Measurements from ENCODE around the gene LEPROT. TPM values are rescaled to one million over a fixed set of nuclear protein-coding genes. Genes with fewer than 3 reads are reported as not detected.

Gene LEPROT
- total RNA-seq, 1 experiment from 2014 or later, result 18.1 TPM

GRCh38 chr1:65414538-65414937, 5.9 kb upstream of the LEPROT start:
- Mint-ChIP-seq H3K36me3 (no peaks in the 10 kb centered on the region), H3K4me3 (no peak overlapping the region), H3K27ac (no peak overlapping the region), H3K27me3 (ENCODE audit: low read depth) (no peaks in the 10 kb centered on the region), H3K9me3 (peaks cover 7% of the 10 kb centered on the region), H3K4me1 (peaks cover 30% of the 10 kb centered on the region)
- ATAC-seq (no peak), DNase-seq (ENCODE audit: low spot score) (no peak)
- ChIA-PET POLR2A (interaction anchor here (0.6 kb wide), 1 partner anchor 105 kb away, joined by 4 read pairs; the partner anchor contains the start of gene DNAJC6), CTCF (interaction anchor here (0.9 kb wide), 1 partner anchor 105 kb away, joined by 6 read pairs; the partner anchor contains the start of gene DNAJC6)
- no peak for TF ChIP-seq ZNF671 (CRISPR knock-in tag; IDR thresholded peaks at IDR 0.05)

- H3K27me3 Mint-ChIP-seq (ENCODE audit: low read depth), result no peaks in the 10 kb centered on the region
- ATAC-seq, result no peak
- peaks cover 28% of the 10 kb centered on the region for H3K4me1 Mint-ChIP-seq
- H3K27ac Mint-ChIP-seq, result no peak overlapping the region
- CTCF ChIA-PET, result interaction anchor here (1.2 kb wide), 1 partner anchor 43 kb away, joined by 4 read pairs; no protein-coding TSS in a partner anchor
- TF ChIP-seq NFE2L1 (CRISPR knock-in tag; IDR thresholded peaks at IDR 0.05), result no peak
- TF ChIP-seq ZMAT4 (CRISPR knock-in tag; IDR thresholded peaks at IDR 0.05), result no peak
- no peak for TF ChIP-seq ZSCAN18 (CRISPR knock-in tag; IDR thresholded peaks at IDR 0.05)
- TF ChIP-seq KAT7 (CRISPR knock-in tag; IDR thresholded peaks at IDR 0.05; ENCODE audit: borderline replicate concordance), result no peak
- no peak for TF ChIP-seq NR2C2 (CRISPR knock-in tag; IDR thresholded peaks at IDR 0.05)
- no peak for TF ChIP-seq E2F5 (CRISPR knock-in tag; IDR thresholded peaks at IDR 0.05)
- TF ChIP-seq SOX15 (CRISPR knock-in tag; IDR thresholded peaks at IDR 0.05), result no peak
- no peak overlapping the region for H3K4me3 Mint-ChIP-seq
- POLR2A ChIA-PET, result no interaction called here
- H3K9me3 Mint-ChIP-seq, result peaks cover 7% of the 10 kb centered on the region
- no peaks in the 10 kb centered on the region for H3K36me3 Mint-ChIP-seq
- no peak for DNase-seq (ENCODE audit: low spot score)
Measured at GRCh38 chr1:65416767-65417166, 3.7 kb upstream of the LEPROT start.

GRCh38 chr1:65417729-65418128, 2.7 kb upstream of the LEPROT start:
- Mint-ChIP-seq H3K9me3 (peaks cover 7% of the 10 kb centered on the region), H3K4me3 (no peak overlapping the region), H3K27ac (no peak overlapping the region; the same call in 1 of the 2 replicates), H3K4me1 (peaks cover 28% of the 10 kb centered on the region), H3K36me3 (no peaks in the 10 kb centered on the region), H3K27me3 (ENCODE audit: low read depth) (no peaks in the 10 kb centered on the region)
- CTCF ChIA-PET, result interaction anchor here (1.0 to 1.2 kb wide), 2 partner anchors 42 to 108 kb away, joined by 3 to 4 read pairs; no protein-coding TSS in a partner anchor
- TF ChIP-seq GTF2I (CRISPR knock-in tag; conservative IDR thresholded peaks at IDR 0.05), result no peak
- TF ChIP-seq ATF1 (CRISPR knock-in tag; IDR thresholded peaks at IDR 0.05), result no peak
- TF ChIP-seq ELF4 (CRISPR knock-in tag; IDR thresholded peaks at IDR 0.05; ENCODE audit: low read depth), result no peak
- no peak for TF ChIP-seq JUN (CRISPR knock-in tag; IDR thresholded peaks at IDR 0.05)
- TF ChIP-seq STAT6 (CRISPR knock-in tag; conservative IDR thresholded peaks at IDR 0.05; ENCODE audit: low read depth), result no peak
- no peak for TF ChIP-seq ZNF281 (CRISPR knock-in tag; IDR thresholded peaks at IDR 0.05)
- TF ChIP-seq ESRRA (CRISPR knock-in tag; IDR thresholded peaks at IDR 0.05; ENCODE audit: borderline replicate concordance), result no peak
- TF ChIP-seq GABPB1 (CRISPR knock-in tag; IDR thresholded peaks at IDR 0.05), result no peak
- TF ChIP-seq HMGA2 (CRISPR knock-in tag; IDR thresholded peaks at IDR 0.05), result no peak
- no peak for TF ChIP-seq NFYB (CRISPR knock-in tag; conservative IDR thresholded peaks at IDR 0.05; ENCODE audit: low read depth)
- no peak for TF ChIP-seq CTCF (IDR thresholded peaks at IDR 0.05)
- no peak for TF ChIP-seq ZNF416 (CRISPR knock-in tag; IDR thresholded peaks at IDR 0.05)
- TF ChIP-seq ZNF317 (CRISPR knock-in tag; IDR thresholded peaks at IDR 0.05; ENCODE audit: borderline replicate concordance, low read depth), result no peak
- no peak for TF ChIP-seq SP1 (CRISPR knock-in tag; conservative IDR thresholded peaks at IDR 0.05)
- TF ChIP-seq SMAD4 (CRISPR knock-in tag; IDR thresholded peaks at IDR 0.05), result no peak
- POLR2A ChIA-PET, result no interaction called here
- no peak for ATAC-seq
- DNase-seq (ENCODE audit: low spot score), result no peak
